Measurements from ENCODE around the gene AKT1S1. TPM values are rescaled to one million over a fixed set of nuclear protein-coding genes. Genes with fewer than 3 reads are reported as not detected.

The AKT1S1 gene
- 31.9 and 36.6 TPM in 2 replicates for total RNA-seq

GRCh38 chr19:49877020-49877878 is at the start of gene AKT1S1, which contains the start of gene TBC1D17:
AKT1S1 (minus strand) TSS chr19:49877355; CDS start chr19:49873295, 4,060 bp downstream.
TBC1D17 (plus strand) TSS chr19:49877702; CDS start chr19:49877724, 22 bp downstream.

DNA sequence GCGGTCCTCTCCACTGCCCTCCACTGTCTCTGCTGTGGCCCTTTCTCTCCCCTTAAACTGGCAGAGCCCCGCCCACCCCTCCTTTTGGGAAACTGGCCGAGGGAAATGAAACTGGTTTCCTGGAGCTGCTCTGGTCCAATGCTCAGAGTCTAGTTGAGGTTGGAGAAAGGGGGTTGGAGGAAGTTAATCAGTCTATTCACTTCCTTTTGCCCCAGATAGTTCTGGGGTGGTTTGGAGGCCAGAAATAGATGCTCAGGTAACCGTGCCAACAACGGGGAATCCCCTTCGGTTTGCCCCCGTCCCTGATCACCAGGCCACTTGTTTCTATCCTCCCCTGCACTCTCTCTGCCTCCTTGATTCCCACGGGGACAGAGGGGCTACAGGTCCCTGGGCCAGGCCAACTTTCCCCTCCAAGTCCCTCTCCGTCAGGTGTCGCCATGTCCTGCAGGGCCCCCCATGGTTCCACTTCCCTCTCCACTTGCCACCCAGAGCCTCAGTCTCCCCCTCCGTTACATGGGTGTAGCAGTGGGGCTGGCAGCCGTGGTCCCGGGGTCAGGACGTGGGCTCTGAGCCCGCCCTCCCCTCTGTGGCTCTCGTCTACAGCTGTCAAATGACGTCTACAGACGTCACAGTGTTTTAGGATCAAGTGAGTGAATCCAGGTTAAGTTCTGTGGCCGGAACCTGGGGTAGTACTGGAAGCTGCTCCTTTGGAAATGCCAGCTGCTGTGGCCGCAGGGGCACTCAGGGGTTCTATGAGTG is 19.9 kb upstream of the AKT1S1 start, which contains the start of gene IL4I1:
TSS of gene IL4I1 (minus strand) at position 25 of the 759 bp plus-strand sequence. CDS start 727 bp downstream, outside the sequence.

DNA sequence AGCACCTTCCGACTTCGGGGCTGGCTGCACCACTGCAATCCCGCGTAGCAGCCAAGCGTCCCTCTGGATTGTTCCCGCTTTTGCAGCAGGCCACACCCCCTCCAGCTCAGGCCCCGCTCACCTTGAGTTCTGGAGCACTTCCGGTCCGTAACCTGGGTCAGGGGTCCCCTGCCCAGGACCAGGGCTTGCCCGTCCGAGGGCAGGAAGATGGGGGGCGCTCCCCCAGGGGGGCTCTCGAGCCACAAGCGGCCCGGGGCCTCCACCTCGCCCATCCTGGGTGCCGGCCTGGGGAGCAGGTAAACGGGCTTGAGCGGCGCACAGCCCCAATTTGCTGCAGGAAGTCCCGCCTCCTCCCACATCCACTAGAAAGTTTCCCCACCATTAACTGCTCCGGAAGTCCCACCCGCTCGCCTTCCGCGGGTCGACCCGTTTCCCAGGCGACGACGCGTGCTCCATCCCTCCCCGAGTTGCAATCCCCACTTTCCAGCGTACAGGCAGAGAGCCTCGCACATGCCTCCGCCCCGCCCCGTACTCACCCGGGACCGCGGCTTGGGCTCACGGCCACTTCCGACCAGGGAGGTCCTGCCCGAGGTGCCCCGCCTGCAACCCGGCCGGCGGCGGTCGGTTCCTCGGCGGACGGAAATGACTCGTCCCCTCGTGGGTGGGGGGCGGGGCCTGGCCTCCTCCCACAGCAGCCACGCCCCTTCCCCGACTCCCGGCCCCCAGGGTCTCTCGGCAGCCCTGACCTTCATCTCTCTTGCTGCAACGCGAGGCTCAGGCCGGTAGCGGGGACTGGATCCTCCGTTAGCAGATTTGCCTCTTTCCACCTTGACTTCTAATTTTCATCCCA is 10.0 kb downstream of the AKT1S1 start, which contains the start of gene PNKP:
TSS of gene PNKP (minus strand) at position 644 of the 850 bp plus-strand sequence. CDS start at position 272, 372 bp downstream.

DNA sequence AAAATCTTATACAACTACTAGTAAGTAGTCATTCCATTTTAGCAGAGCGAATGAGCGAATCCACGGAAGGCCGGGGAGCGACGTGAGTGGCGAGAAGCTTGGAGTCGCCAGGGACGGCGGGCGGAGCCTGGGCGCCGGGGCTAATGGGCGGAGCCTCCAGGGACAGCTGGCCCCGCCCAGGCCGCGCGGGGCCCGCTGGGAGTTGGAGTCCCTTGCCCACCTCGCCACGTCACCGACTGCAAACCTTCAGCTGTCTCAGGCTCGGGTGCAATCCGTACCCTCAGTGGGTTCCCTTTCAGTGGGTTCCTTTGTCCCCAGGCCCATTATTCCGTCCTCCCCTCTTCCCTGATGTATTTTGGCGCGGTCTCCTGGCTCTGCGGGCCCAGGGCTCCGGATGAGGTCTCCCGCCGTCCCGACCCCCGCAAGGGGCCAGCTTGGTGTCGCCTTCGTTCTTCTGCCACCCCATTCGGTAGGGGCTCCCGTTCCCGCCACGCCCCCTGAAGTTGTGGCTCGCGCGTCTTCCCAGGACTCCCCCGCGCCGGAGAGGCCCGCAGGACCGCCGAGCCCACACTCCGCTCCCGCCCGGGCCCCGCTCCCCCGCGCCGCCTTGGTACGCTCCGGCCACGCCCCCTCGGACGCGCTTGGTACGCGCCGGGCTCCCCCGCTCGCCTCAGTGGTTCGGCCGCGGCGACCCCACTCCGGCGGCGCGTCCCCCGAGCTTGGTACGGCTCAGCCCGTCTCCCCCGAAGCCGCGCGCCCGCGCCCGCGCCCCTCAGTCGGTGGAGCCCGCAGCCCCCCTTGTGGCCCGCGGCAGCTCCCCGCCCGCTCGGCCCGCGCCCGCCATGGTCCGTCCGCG is 26.4 kb downstream of the AKT1S1 start, which contains the start of gene PTOV1:
TSS of gene PTOV1 (plus strand) at position 673 of the 856 bp plus-strand sequence.

Other genes starting within 250 kb of the AKT1S1 start
- gene RRAS, start 237.2 kb downstream of the AKT1S1 start, total RNA-seq, result 68.3 and 79.6 TPM in 2 replicates
- 34.4 and 36.1 TPM in 2 replicates for gene SCAF1, start 235.1 kb downstream of the AKT1S1 start, total RNA-seq
- gene IRF3, start 211.5 kb downstream of the AKT1S1 start, total RNA-seq, result 32.6 and 65.3 TPM in 2 replicates
- 3.8 and 4.4 TPM in 2 replicates for gene BCL2L12, start 211.4 kb downstream of the AKT1S1 start, total RNA-seq
- gene PRMT1, start 200.1 kb downstream of the AKT1S1 start, total RNA-seq, result 117 and 145 TPM in 2 replicates
- not detected in 2 replicates for gene ADM5, start 187.8 kb downstream of the AKT1S1 start, total RNA-seq
- gene CPT1C, start 186.2 kb downstream of the AKT1S1 start, total RNA-seq, result 3.7 and 11.4 TPM in 2 replicates
- gene TSKS, start 114.0 kb downstream of the AKT1S1 start, total RNA-seq, result 0.25 and 1.1 TPM in 2 replicates
- gene AP2A1, start 110.4 kb downstream of the AKT1S1 start, total RNA-seq, result 197 and 215 TPM in 2 replicates
- gene FUZ, start 64.1 kb downstream of the AKT1S1 start, total RNA-seq, result 20.1 and 24.3 TPM in 2 replicates
- gene MED25, start 59.1 kb downstream of the AKT1S1 start, total RNA-seq, result 20.5 and 22.1 TPM in 2 replicates
- gene PTOV1, start 26.2 kb downstream of the AKT1S1 start, total RNA-seq, result 69.8 and 71.9 TPM in 2 replicates
- 27.2 and 28.0 TPM in 2 replicates for gene PNKP, start 9.8 kb downstream of the AKT1S1 start, total RNA-seq
- gene TBC1D17, start 347 bp upstream of the AKT1S1 start, total RNA-seq, result 26.2 and 26.6 TPM in 2 replicates
- 0.20 TPM in 1 of 2 replicates, not detected in the other for gene IL4I1, start 19.5 kb upstream of the AKT1S1 start, total RNA-seq
- gene ATF5, start 51.9 kb upstream of the AKT1S1 start, total RNA-seq, result 8.7 and 12.3 TPM in 2 replicates
- 21.0 and 25.6 TPM in 2 replicates for gene NUP62, start 52.1 kb upstream of the AKT1S1 start, total RNA-seq
- gene SIGLEC11, start 83.8 kb upstream of the AKT1S1 start, total RNA-seq, result not detected in 2 replicates
- 19.2 and 20.8 TPM in 2 replicates for gene VRK3, start 148.0 kb upstream of the AKT1S1 start, total RNA-seq
- 6.8 and 10.6 TPM in 2 replicates for gene ZNF473, start 148.7 kb upstream of the AKT1S1 start, total RNA-seq